ENCODE measurements around the gene HSD3B7. TPM values are rescaled to one million over a fixed set of nuclear protein-coding genes. Genes with fewer than 3 reads are reported as not detected.

HSD3B7 gene
- total and polyA plus RNA-seq, 2 of the 8 experiments (the other 6 are each of a cell fraction or from before 2014, with no cell fraction given): 2.9 to 6.6 TPM

DNA sequence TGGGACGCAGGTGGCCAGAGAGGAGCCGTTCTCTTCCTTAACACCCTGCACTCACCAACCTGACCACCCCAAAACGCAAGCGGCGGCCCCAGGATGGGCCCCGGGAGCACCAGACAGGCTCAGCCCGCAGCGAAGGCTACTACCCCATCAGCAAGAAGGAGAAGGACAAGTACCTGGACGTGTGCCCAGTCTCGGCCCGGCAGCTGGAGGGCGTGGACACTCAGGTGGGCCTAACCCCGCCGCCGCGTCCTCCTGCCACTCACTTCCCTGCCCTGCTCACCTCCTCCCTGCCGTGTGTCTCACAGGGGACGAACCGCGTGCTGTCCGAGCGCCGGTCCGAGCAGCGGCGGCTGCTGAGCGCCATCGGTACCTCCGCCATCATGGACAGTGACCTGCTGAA is 4.6 kb upstream of the HSD3B7 start:
- Histone ChIP-seq H2BK20ac (ENCODE audit: low read length) (no peak overlapping the region), H4K5ac (ENCODE audit: insufficient read length, low read depth, low read length) (no peak overlapping the region), H3K27ac (ENCODE audit: low read depth, low read length) (no peak overlapping the region), H4K20me1 (replicated peaks in 1 of 2; ENCODE audit: control insufficient read depth in 1 of 2, insufficient read depth in 2 of 2, low read length in 2 of 2) (peaks cover 1 to 27% of the 10 kb centered on the region in 2 experiments), H3K9ac (replicated peaks in 1 of 4; ENCODE audit: extremely low read depth in 1 of 4, low read depth in 3 of 4, low read length in 3 of 4) (no peak overlapping the region; a peak in 1 of 7 replicates), H3K79me2 (ENCODE audit: control insufficient read depth in 1 of 2, insufficient read depth in 2 of 2, low read length in 2 of 2) (no peaks in the 10 kb centered on the region), H3K4ac (replicated peaks; ENCODE audit: insufficient read length, low read depth, low read length) (no peak overlapping the region), H3K4me3 (ENCODE audit: extremely low read depth in 1 of 4, insufficient read depth in 2 of 4, low read depth in 3 of 4, low read length in 4 of 4) (no peak overlapping the region), H3K4me1 (replicated peaks in 1 of 4; ENCODE audit: control insufficient read depth in 3 of 4, insufficient read depth in 4 of 4, low read length in 3 of 4) (peaks cover 0 to 3% (median 1%) of the 10 kb centered on the region in 4 experiments; a peak in 4 of 7 replicates), H3K56ac (replicated peaks; ENCODE audit: insufficient read length, low read depth, low read length) (no peak overlapping the region), H3K23ac (ENCODE audit: insufficient read length) (no peak overlapping the region), H3K36me3 (ENCODE audit: control insufficient read depth in 2 of 4, insufficient read depth in 4 of 4, low read length in 3 of 4) (peaks cover 10 to 36% (median 29%) of the 10 kb centered on the region in 4 experiments; a peak in 6 of 8 replicates), H2AFZ (ENCODE audit: low read length) (no peak overlapping the region), H3K4me2 (ENCODE audit: insufficient read depth in 1 of 2, low read depth in 2 of 2, low read length in 2 of 2) (no peak overlapping the region), H3K14ac (ENCODE audit: insufficient read length) (no peak overlapping the region), H3K9me3 (ENCODE audit: insufficient read depth in 2 of 2, low read depth in 1 of 2, low read length in 1 of 2) (no peaks in the 10 kb centered on the region), H2BK15ac (ENCODE audit: low read length) (no peak overlapping the region), H2BK12ac (ENCODE audit: low read depth, low read length) (no peak overlapping the region), H3K27me3 (replicated peaks in 1 of 4; ENCODE audit: control insufficient read depth in 3 of 4, extremely low read depth in 1 of 4, insufficient read depth in 3 of 4, low read length in 3 of 4) (no peaks in the 10 kb centered on the region), H4K8ac (ENCODE audit: extremely low read depth, insufficient read depth, low read length) (no peak overlapping the region), H3K23me2 (ENCODE audit: low read depth, low read length) (peaks cover 3% of the 10 kb centered on the region; the same call in 1 of the 2 replicates), H2BK5ac (ENCODE audit: low read depth, low read length) (no peak overlapping the region; the same call in 1 of the 2 replicates), H3K79me1 (ENCODE audit: low read depth, low read length) (no peaks in the 10 kb centered on the region), H3K18ac (ENCODE audit: extremely low read depth, low read length) (no peak overlapping the region), H2BK120ac (replicated peaks; ENCODE audit: low read depth, low read length) (no peak overlapping the region), H4K91ac (replicated peaks; ENCODE audit: insufficient read length, low read length) (no peak overlapping the region), H2AK5ac (ENCODE audit: low read depth, low read length) (no peak overlapping the region)
- FAIRE-seq: no peak
- 95% methylated on average over 28 of the region's 29 CpGs; no CpG with 5 or more reads in 1 of the 2 experiments for WGBS, 2 experiments (ENCODE audit: extremely low coverage in 1 of 2, insufficient coverage in 1 of 2, insufficient read length in 1 of 2, insufficient replicate concordance in 2 of 2, low coverage in 1 of 2, low lambda C conversion rate in 2 of 2, missing lambda C conversion rate in 1 of 2)
- DNase-seq (ENCODE audit: low read depth in 1 of 2, low spot score in 2 of 2): no peak
- ChIA-PET CTCF (ENCODE audit: partially characterized antibody) (interaction anchor here (1.1 kb wide), 1 partner anchor 44 kb away, joined by 3 read pairs; no protein-coding TSS in a partner anchor), POLR2A (ENCODE audit: partially characterized antibody) (interaction anchor here (2.0 to 5.9 kb wide), 2 partner anchors 10 to 15 kb away, joined by 5 to 45 read pairs; no protein-coding TSS in a partner anchor)
- TF ChIP-seq BRCA1 (IDR thresholded peaks at IDR 0.05; ENCODE audit: low read depth, low read length) (no peak), MAFK (IDR thresholded peaks at IDR 0.05; ENCODE audit: low read depth, low read length) (no peak), RXRA (IDR thresholded peaks at IDR 0.05; ENCODE audit: insufficient read depth, low read depth, low read length) (no peak), TCF12 (IDR thresholded peaks at IDR 0.05; ENCODE audit: low read depth, low read length) (no peak), SAP30 (IDR thresholded peaks at IDR 0.05; ENCODE audit: insufficient read depth, insufficient replicate concordance, low read length) (no peak), POU5F1 (IDR thresholded peaks at IDR 0.05; ENCODE audit: low read depth, low read length) (no peak), KDM1A (IDR thresholded peaks at IDR 0.05; ENCODE audit: borderline replicate concordance, low read length) (no peak), YY1 (IDR thresholded peaks at IDR 0.05; ENCODE audit: low read depth, low read length) (no peak), CHD1 (IDR thresholded peaks at IDR 0.05; ENCODE audit: low read depth, low read length) (no peak), EZH2 (IDR thresholded peaks at IDR 0.05; ENCODE audit: low read depth, low read length, severe bottlenecking) (no peak), CBX5 (IDR thresholded peaks at IDR 0.05; ENCODE audit: low read depth, low read length) (no peak), RBBP5 (IDR thresholded peaks at IDR 0.05; ENCODE audit: borderline replicate concordance, low read depth, low read length) (no peak), ZNF274 (IDR thresholded peaks at IDR 0.05; ENCODE audit: borderline replicate concordance, extremely low read depth, low read length) (no peak), POLR2AphosphoS5 (IDR thresholded peaks at IDR 0.05; ENCODE audit: low read depth, low read length) (no peak)

All from H1 (cell line).